ENCODE results near the gene KRTAP5-2. TPM values are rescaled to one million over a fixed set of nuclear protein-coding genes. Genes with fewer than 3 reads are reported as not detected.
"Not testable (repeated sequence)": the region's sequence is repeated elsewhere in the genome, so short reads cannot be mapped to it uniquely, and the experiment has no call there.

KRTAP5-2 gene
- total and polyA plus RNA-seq, 2 of the 4 experiments (the other 2 are of a cell fraction) = not detected

- ATAC-seq (ENCODE audit: low read depth); H3K9me3 ChIP-seq (ENCODE audit: control insufficient read depth, insufficient read depth, low read length); H2AFZ ChIP-seq (replicated peaks; ENCODE audit: low read length, poor library complexity); H3K4me2 ChIP-seq (ENCODE audit: low read depth, low read length); H3K36me3 ChIP-seq (ENCODE audit: control insufficient read depth, insufficient read depth, low read length); H3K56ac ChIP-seq (ENCODE audit: extremely low read depth, insufficient read depth, low read length); dilution Hi-C loops (cut with HindIII; ENCODE audit: low sequenced_read_pairs, unreplicated experiment); POLR2A ChIA-PET (ENCODE audit: unreplicated experiment); in situ Hi-C loops (cut with MboI; ENCODE audit: low sequenced_read_pairs); H2BK20ac ChIP-seq (ENCODE audit: low read depth, low read length); H4K8ac ChIP-seq (ENCODE audit: low read depth in 2 of 2, low read length in 2 of 2); H4K91ac ChIP-seq (ENCODE audit: insufficient read depth, low read depth, low read length); H3K9me1 ChIP-seq (ENCODE audit: insufficient read depth, low read length); H4K5ac ChIP-seq (ENCODE audit: low read depth, low read length); H3K79me1 ChIP-seq (ENCODE audit: low read depth in 1 of 2, low read length in 2 of 2); H3K27ac ChIP-seq (ENCODE audit: insufficient read depth, low read length); H2BK5ac ChIP-seq (ENCODE audit: low read depth, low read length, poor library complexity, severe bottlenecking); H2AK5ac ChIP-seq (ENCODE audit: low read depth, low read length); H2BK120ac ChIP-seq (ENCODE audit: low read depth, low read length); DNase-seq; H2AK9ac ChIP-seq (replicated peaks; ENCODE audit: low read depth, low read length, poor library complexity); H2BK15ac ChIP-seq (ENCODE audit: low read depth, low read length); H3K9ac ChIP-seq (ENCODE audit: low read depth, low read length); H3K23ac ChIP-seq (ENCODE audit: low read depth, low read length); H3K4me3 ChIP-seq (ENCODE audit: insufficient read depth, low read depth, low read length); BruUV-seq (replicated peaks); H3K18ac ChIP-seq (ENCODE audit: low read depth, low read length); H4K20me1 ChIP-seq (ENCODE audit: insufficient read depth, low read length); intact Hi-C loops (cut with micrococcal nuclease); H3K14ac ChIP-seq (replicated peaks; ENCODE audit: low read depth, low read length); H3K4ac ChIP-seq (ENCODE audit: low read depth, low read length); H3K4me1 ChIP-seq (ENCODE audit: control insufficient read depth, insufficient read depth, low read length): not testable (repeated sequence)
- peaks cover 33% of the 10 kb centered on the region for H3K27me3 ChIP-seq (ENCODE audit: control insufficient read depth, insufficient read depth, low read length)
- WGBS, 2 experiments (ENCODE audit: extremely low coverage in 2 of 2, insufficient read length in 1 of 2) = 39% methylated on average over 2 of the region's 10 CpGs; no CpG with 5 or more reads in 1 of the 2 experiments
- CTCF ChIA-PET = interaction anchor here (1.0 to 2.1 kb wide), 2 partner anchors 13 to 15 kb away, joined by 3 to 9 read pairs; no protein-coding TSS in a partner anchor
These were observed 8.7 kb downstream of the KRTAP5-2 start for GRCh38 chr11:1589191-1589963.
